Subcutaneous adipose tissue (tissue), 4 donors: ENCODE measurements around the gene GRIA4. TPM values are rescaled to one million over a fixed set of nuclear protein-coding genes. Genes with fewer than 3 reads are reported as not detected.

Experiments
- total RNA-seq, 4 donors: library from RNA; depleted of rRNA; stranded (reverse); fragments of >200 nt; gene quantifications; one replicate each; pipeline ENCODE4 v1.1.0, GENCODE V29; 2016
- TF ChIP-seq, protein P1 (sequence below): fragments of 450-650 bp; IDR thresholded peaks from one replicate; pipeline ENCODE4 v1.5.1; 2016; ENCODE audit warnings: low read depth, mild to moderate bottlenecking, control low read depth, antibody characterized with exemption, moderate library complexity

Gene GRIA4
- total RNA-seq, 4 donors from 2014 or later, result not detected

DNA sequence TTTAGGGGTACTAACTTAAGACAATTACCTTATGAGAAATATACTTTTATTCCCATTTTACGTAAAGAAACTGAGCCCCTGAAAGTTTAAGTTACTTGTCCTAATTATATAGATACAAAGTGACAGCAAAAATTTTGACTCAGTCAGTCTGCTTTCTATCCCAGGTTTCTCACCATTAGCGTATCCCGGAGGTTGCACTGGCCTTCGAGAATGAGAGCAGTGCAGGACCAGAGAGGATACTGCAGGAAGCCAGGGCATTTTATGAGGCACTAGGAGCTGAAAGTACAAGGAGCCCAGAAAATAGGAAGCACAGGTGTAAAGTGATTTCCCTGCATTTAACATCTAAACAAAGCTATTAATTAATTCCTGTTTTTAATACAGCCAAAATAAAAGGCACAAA is 55.4 kb downstream of the GRIA4 start:
- TF ChIP-seq, protein P1, sequence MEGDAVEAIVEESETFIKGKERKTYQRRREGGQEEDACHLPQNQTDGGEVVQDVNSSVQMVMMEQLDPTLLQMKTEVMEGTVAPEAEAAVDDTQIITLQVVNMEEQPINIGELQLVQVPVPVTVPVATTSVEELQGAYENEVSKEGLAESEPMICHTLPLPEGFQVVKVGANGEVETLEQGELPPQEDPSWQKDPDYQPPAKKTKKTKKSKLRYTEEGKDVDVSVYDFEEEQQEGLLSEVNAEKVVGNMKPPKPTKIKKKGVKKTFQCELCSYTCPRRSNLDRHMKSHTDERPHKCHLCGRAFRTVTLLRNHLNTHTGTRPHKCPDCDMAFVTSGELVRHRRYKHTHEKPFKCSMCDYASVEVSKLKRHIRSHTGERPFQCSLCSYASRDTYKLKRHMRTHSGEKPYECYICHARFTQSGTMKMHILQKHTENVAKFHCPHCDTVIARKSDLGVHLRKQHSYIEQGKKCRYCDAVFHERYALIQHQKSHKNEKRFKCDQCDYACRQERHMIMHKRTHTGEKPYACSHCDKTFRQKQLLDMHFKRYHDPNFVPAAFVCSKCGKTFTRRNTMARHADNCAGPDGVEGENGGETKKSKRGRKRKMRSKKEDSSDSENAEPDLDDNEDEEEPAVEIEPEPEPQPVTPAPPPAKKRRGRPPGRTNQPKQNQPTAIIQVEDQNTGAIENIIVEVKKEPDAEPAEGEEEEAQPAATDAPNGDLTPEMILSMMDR, result no peak

DNA sequence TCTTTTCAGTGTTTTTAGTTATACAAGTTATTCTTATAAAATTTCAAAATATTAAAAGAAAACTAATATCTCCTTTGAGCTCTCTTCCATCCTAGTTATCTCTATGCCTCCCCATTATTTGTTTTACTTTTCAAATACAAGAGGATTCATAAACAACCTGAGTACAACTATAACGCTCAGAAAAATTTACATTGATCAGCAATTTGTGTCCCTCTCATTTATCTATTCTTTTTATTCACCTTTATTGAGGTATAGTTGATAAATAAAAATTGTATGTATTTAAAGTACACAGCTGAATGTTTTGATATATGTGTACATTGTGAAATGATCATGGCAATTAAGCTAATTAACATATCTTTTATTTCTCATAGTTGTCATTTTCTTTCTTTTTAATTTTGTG is 57.6 kb downstream of the GRIA4 start:
- TF ChIP-seq, protein P1, result no peak

DNA sequence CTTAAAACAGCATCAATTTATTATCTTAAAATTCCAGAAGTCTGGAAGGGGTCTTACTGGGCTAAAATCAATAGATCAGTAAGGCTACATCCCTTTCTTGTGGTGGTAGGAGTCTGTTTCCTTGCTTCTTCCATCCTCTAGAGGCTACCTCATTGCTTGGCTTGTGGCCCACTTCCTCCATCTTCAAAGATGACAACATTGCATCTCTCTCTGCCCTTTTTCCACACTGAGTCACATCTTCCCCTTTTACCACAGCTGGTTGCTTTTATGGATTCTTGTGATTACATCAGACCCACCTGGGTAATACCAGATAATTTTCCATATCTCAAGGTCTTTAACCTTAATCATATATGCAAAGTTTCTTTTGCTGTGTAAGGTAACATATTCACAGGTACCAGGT is 60.9 kb downstream of the GRIA4 start:
- TF ChIP-seq, protein P1, result no peak

DNA sequence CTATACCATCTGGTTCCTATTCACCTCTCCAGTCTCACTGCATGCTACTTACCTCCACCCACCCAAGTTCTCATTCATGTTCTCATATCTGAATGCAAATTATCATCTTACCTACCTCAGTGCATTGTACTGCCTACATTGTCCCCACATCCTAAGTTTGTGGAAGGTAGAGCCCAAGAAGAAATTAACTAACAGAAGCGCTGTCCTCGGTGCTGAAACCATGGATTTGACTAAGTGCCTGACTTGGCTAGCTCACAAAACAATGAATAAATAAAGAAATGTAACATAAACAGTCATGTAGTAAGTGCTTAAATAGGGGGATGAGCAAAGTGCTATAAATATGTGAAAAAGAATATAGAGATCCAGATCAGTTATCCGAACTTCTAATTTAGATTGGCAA is 63.2 kb downstream of the GRIA4 start:
- TF ChIP-seq, protein P1, result no peak

DNA sequence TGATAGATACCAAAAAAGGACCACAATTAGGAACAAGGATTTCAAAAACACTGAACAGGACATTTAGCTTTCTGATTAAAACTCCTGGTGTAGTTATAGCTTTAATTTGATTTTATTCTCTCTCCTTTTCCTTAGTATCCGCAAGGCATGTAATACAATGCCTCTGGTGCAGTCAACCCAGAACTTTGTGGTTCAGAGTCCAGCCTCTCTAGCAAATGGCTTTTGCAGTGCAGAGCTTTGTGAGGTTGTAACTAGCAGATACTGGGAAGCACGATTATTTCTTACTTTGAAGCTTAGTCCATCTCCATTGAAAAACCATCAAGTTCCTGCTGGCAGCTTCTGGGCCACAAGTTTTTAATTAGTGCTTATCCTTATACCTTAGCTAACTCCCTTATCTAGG is 79.8 kb downstream of the GRIA4 start:
- TF ChIP-seq, protein P1, result no peak

DNA sequence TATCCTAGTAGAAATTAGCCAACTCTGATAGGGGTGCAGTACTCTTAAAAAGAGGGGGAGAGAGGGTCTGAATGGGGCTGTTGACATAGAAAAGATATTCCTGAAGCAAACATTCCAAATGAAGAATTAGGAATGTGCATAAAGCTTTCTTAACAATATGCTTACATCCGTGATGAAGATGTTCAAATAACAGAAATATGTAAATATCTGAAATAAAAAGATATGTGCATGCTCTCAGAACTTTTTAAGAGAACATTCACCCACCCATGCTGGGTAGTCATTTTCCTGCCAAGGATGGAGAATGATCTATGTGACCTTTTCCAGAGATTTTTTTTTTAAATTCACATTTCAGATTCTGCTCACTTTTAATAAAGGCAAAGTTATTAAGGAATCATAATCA is 80.6 kb downstream of the GRIA4 start:
- TF ChIP-seq, protein P1, result no peak

DNA sequence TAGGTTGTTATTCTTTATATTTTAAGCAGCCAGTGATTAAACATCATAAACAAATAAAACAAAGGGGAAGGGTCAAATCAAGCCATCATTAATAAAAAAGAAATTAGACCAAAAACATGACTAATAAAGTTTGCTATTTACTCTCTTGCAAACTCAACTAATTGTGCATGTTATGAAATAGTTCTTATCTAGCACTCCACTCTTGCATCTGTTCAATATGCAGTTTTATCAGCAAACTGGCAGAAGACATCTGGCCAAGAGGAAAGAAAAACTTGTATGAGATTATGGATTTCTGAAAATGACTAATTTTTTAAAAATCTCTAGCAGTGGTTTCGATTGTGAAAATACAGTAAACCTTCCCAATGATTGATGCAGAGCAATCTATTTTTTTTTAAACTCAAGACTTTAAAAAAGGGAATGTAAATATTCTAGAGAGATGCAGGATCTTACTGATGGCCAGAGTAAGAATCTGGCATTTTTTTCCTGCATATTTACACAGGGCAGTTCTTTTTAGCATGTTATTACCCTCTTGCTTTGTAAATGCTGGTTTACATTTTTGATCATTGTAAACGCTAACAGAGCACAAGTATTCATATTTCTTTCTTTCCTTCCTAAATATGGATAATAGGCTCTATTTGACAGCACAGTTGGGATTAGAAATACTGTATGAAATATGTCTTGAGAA is 83.3 kb downstream of the GRIA4 start:
- TF ChIP-seq, protein P1, result no peak
